Tracheal epithelial cell (primary cell): ENCODE data around the gene GNA15. TPM values are rescaled to one million over a fixed set of nuclear protein-coding genes. Genes with fewer than 3 reads are reported as not detected.

ENCODE experiments used
- total RNA-seq: library from RNA; depleted of rRNA; stranded (reverse); fragments of >200 nt; gene quantifications from 2 replicates; pipeline ENCODE4 v1.2.1, GENCODE V29; 2014

The GNA15 gene, protein sequence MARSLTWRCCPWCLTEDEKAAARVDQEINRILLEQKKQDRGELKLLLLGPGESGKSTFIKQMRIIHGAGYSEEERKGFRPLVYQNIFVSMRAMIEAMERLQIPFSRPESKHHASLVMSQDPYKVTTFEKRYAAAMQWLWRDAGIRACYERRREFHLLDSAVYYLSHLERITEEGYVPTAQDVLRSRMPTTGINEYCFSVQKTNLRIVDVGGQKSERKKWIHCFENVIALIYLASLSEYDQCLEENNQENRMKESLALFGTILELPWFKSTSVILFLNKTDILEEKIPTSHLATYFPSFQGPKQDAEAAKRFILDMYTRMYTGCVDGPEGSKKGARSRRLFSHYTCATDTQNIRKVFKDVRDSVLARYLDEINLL
- 98.0 and 207 TPM in 2 replicates for total RNA-seq

DNA sequence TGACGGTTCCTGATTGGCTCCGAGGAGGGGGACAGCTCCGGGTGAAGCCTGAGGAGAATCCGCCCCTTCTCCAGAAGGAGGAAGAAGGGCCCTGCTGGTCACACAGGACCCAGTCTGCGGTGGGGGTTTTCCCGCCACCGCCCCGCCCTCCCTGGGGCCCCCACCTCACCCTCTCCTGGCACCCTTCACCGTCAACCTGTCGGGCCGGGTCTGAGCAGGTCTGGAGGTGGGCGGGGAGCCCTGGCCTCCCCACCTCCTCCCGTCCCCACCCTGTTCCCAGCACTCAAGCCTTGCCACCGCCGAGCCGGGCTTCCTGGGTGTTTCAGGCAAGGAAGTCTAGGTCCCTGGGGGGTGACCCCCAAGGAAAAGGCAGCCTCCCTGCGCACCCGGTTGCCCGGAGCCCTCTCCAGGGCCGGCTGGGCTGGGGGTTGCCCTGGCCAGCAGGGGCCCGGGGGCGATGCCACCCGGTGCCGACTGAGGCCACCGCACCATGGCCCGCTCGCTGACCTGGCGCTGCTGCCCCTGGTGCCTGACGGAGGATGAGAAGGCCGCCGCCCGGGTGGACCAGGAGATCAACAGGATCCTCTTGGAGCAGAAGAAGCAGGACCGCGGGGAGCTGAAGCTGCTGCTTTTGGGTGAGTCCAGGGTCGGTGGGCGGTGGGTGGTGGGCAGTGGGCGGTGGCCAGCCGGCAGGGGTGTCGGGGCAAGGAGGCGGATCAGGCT lies at the start of gene GNA15:
Gene GNA15 (plus strand): TSS at position 73 of the 723 bp plus-strand sequence. CDS start 418 bp downstream, at position 491.

DNA sequence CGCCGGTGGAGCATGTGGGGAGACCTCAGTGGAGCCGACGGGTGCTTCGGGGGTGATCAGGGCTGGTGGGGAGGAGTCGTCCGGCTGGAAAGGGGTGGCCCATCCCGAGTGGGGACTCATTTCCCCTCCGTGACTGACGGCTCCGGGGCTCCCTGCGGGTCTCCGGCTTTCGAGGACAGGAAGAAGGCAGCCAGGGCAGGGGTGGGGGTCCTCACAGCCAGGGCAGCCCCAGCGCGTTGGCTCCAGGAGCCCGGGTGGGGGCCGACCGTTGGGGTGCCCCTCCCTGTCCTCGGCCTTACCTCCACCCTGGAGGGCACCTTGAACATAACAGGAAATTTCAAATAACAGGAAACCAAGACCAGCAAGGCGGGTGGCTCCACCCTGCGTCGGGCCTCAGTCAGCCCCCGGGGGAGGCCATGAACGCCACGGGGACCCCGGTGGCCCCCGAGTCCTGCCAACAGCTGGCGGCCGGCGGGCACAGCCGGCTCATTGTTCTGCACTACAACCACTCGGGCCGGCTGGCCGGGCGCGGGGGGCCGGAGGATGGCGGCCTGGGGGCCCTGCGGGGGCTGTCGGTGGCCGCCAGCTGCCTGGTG lies 42.6 kb downstream of the GNA15 start, which contains the start of gene S1PR4:
Gene S1PR4 (plus strand): TSS at position 393 of the 596 bp plus-strand sequence. CDS start 24 bp downstream, at position 417.

DNA sequence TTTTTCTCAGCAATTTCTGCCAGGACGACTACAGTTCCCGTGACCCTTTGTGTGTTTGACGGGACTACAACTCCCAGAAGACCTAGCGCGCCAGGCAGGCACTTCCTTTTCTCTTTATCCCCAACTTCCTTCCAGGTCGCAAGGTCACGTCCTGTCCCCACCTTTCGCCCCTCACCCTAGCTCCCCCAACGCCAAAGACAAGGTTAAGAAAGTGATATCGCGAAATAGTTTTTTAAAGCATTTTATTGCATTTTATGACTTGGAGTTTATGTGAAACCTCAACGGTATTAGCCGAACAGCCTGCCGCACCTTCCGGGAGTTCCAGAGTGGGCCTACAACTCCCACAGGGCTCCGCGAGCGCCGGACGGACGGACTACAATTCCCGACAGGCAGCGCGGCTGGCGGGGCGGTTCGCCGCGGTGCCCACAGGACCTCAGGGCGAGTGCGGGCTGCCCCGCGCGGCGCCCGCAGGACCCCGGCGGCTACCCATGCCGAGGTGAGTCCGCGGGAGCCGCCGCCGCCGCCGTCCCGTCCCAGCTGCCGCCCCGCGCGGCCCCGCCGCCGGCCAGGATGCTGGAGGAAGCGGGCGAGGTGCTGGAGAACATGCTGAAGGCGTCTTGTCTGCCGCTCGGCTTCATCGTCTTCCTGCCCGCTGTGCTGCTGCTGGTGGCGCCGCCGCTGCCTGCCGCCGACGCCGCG lies 49.8 kb downstream of the GNA15 start, which contains the start of gene NCLN:
Gene NCLN (plus strand): TSS at position 470 of the 699 bp plus-strand sequence. CDS start 101 bp downstream, at position 571.

Other genes with a start within 250 kb of the GNA15 start
- gene ZNF57, start 235.1 kb upstream of the GNA15 start, total RNA-seq: 9.6 and 12.6 TPM in 2 replicates
- 4.0 and 4.3 TPM in 2 replicates for gene ZNF77, start 191.1 kb upstream of the GNA15 start, total RNA-seq
- 1.2 TPM in 1 of 2 replicates, not detected in the other for gene TLE6, start 158.5 kb upstream of the GNA15 start, total RNA-seq
- gene TLE2, start 106.8 kb upstream of the GNA15 start, total RNA-seq: 1.4 and 2.6 TPM in 2 replicates
- gene TLE5, start 73.5 kb upstream of the GNA15 start, total RNA-seq: 94.2 and 123 TPM in 2 replicates
- 44.3 and 63.6 TPM in 2 replicates for gene GNA11, start 41.7 kb upstream of the GNA15 start, total RNA-seq
- gene S1PR4, start 42.7 kb downstream of the GNA15 start, total RNA-seq: 0.24 and 0.85 TPM in 2 replicates
- 50.7 and 64.1 TPM in 2 replicates for gene NCLN, start 49.9 kb downstream of the GNA15 start, total RNA-seq
- under 0.01 TPM in 1 of 2 replicates, not detected in the other for gene CELF5, start 88.6 kb downstream of the GNA15 start, total RNA-seq
- 18.6 and 30.5 TPM in 2 replicates for gene NFIC, start 230.6 kb downstream of the GNA15 start, total RNA-seq